GM19099 (cell line): ENCODE results near the gene ZCCHC14.
A peak's percentile ranks its signal among the peaks of the same experiment; 100 is the strongest.

Source experiments
- POLR2A ChIP-seq: IDR thresholded peaks from 3 replicates; pipeline ENCODE4 v1.6.1; 2011; ENCODE audit warnings: low read depth; ENCODE audit not compliant: insufficient read length; ENCODE audit errors: extremely low read depth

ZCCHC14 gene

GRCh38 chr16:87492721-87493607 lies at the start of gene ZCCHC14:
Gene ZCCHC14, minus strand, starts transcription at chr16:87493024. Its CDS starts 786 bp downstream, at chr16:87492238.
- peak; percentile 56 for TF ChIP-seq POLR2A

- no peak for TF ChIP-seq POLR2A
Observed at GRCh38 chr16:87541872-87542234, 49.0 kb upstream of the ZCCHC14 start.

GRCh38 chr16:87541147-87541871 lies 48.5 kb upstream of the ZCCHC14 start:
- TF ChIP-seq POLR2A: no peak

- no peak for TF ChIP-seq POLR2A
Observed at GRCh38 chr16:87540897-87541146, 48.0 kb upstream of the ZCCHC14 start.

GRCh38 chr16:87540072-87540896 lies 47.5 kb upstream of the ZCCHC14 start:
- TF ChIP-seq POLR2A: no peak

GRCh38 chr16:87539113-87539512 lies 46.3 kb upstream of the ZCCHC14 start:
- TF ChIP-seq POLR2A: no peak

GRCh38 chr16:87538594-87538993 lies 45.8 kb upstream of the ZCCHC14 start:
- no peak for TF ChIP-seq POLR2A

- TF ChIP-seq POLR2A: no peak
Observed at GRCh38 chr16:87538160-87538559, 45.3 kb upstream of the ZCCHC14 start.

- TF ChIP-seq POLR2A: no peak
Observed at GRCh38 chr16:87536795-87537142, 43.9 kb upstream of the ZCCHC14 start.

GRCh38 chr16:87535855-87536794 lies 43.3 kb upstream of the ZCCHC14 start:
- no peak for TF ChIP-seq POLR2A

GRCh38 chr16:87535457-87535854 lies 42.6 kb upstream of the ZCCHC14 start:
- no peak for TF ChIP-seq POLR2A

- no peak for TF ChIP-seq POLR2A
Observed at GRCh38 chr16:87534751-87535150, 41.9 kb upstream of the ZCCHC14 start.

- no peak for TF ChIP-seq POLR2A
Observed at GRCh38 chr16:87534030-87534653, 41.3 kb upstream of the ZCCHC14 start.

- TF ChIP-seq POLR2A: no peak
Observed at GRCh38 chr16:87533061-87533460, 40.2 kb upstream of the ZCCHC14 start.

GRCh38 chr16:87531418-87531817 lies 38.6 kb upstream of the ZCCHC14 start:
- TF ChIP-seq POLR2A: no peak
